H1 (cell line): ENCODE data around the gene CHPT1. TPM values are rescaled to one million over a fixed set of nuclear protein-coding genes. Genes with fewer than 3 reads are reported as not detected.

ENCODE experiments used
- CTCF ChIA-PET: fragments of 300-600 bp; sonication (Branson Sonifier 250); formaldehyde crosslinking; loops from one replicate; lab custom pipeline; 2021; ENCODE audit not compliant: partially characterized antibody; lab: Charles Lee
- POLR2A ChIA-PET: fragments of 300-600 bp; sonication (Branson Sonifier 250); formaldehyde crosslinking; loops from one replicate; lab custom pipeline; 2021; ENCODE audit warnings: inconsistent platforms; ENCODE audit not compliant: partially characterized antibody; lab: Charles Lee
- DNase-seq, 2 experiments: peaks; one replicate each; pipeline versions ENCODE4 v3.0.0 to v3.0.0-alpha.2; 2010 to 2022; ENCODE audit warnings: low spot score in 2 of 2, low read depth in 1 of 2, mixed read lengths in 1 of 2
- FAIRE-seq: peaks from 2 replicates; lab custom pipeline; 2011; peaks lifted over from hg19 to GRCh38; lab: Jason Lieb, UNC
- H2AFZ ChIP-seq: 2 replicates; pipeline ENCODE4 v1.8.1; 2012; ENCODE audit warnings: low read length, inconsistent platforms
- H2AK5ac ChIP-seq: 2 replicates; pipeline ENCODE4 v1.6.1; 2013; ENCODE audit warnings: low read depth, low read length
- H2BK120ac ChIP-seq: replicated peaks from 2 replicates; pipeline ENCODE3; 2013; ENCODE audit warnings: low read depth, low read length, inconsistent platforms
- H2BK12ac ChIP-seq: 2 replicates; pipeline ENCODE4 v1.6.1; 2013; ENCODE audit warnings: low read depth, low read length
- H2BK15ac ChIP-seq: 2 replicates; pipeline ENCODE4 v1.6.1; 2013; ENCODE audit warnings: low read length
- H2BK20ac ChIP-seq: 2 replicates; pipeline ENCODE4 v1.6.1; 2013; ENCODE audit warnings: low read length
- H2BK5ac ChIP-seq: 2 replicates; pipeline ENCODE4 v1.6.1; 2013; ENCODE audit warnings: low read depth, low read length
- H3K14ac ChIP-seq: 2 replicates; pipeline ENCODE4 v1.6.1; 2013; ENCODE audit warnings: inconsistent platforms; ENCODE audit not compliant: insufficient read length
- H3K18ac ChIP-seq: 2 replicates; pipeline ENCODE4 v1.6.1; 2013; ENCODE audit warnings: low read length; ENCODE audit errors: extremely low read depth
- H3K23ac ChIP-seq: 2 replicates; pipeline ENCODE4 v1.6.1; 2013; ENCODE audit warnings: inconsistent platforms; ENCODE audit not compliant: insufficient read length
- H3K23me2 ChIP-seq: 2 replicates; pipeline ENCODE4 v1.6.1; 2013; ENCODE audit warnings: low read depth, low read length
- H3K27ac ChIP-seq: 2 replicates; pipeline ENCODE4 v1.6.1; 2011; ENCODE audit warnings: low read depth, low read length, inconsistent platforms
- H3K27me3 ChIP-seq, 4 experiments: replicated peaks in 1 of 4; 1 replicate in 1 of 4; 2 replicates in 3 of 4; pipeline versions ENCODE4 v1.6.1 to v1.8.1; 2011 to 2013; ENCODE audit warnings: low read length in 3 of 4, mild to moderate bottlenecking in 3 of 4, inconsistent platforms in 2 of 4, mixed read lengths in 2 of 4, moderate library complexity in 1 of 4; ENCODE audit not compliant: control insufficient read depth in 3 of 4, insufficient read depth in 3 of 4; ENCODE audit errors: extremely low read depth in 1 of 4
- H3K36me3 ChIP-seq, 4 experiments: 2 replicates each; pipeline versions ENCODE4 v1.6.1 to v1.8.1; 2011 to 2013; ENCODE audit warnings: mild to moderate bottlenecking in 4 of 4, low read length in 3 of 4, moderate library complexity in 2 of 4, control low read depth in 1 of 4, inconsistent platforms in 1 of 4; ENCODE audit not compliant: insufficient read depth in 4 of 4, control insufficient read depth in 2 of 4
- H3K4ac ChIP-seq: replicated peaks from 2 replicates; pipeline ENCODE3; 2013; ENCODE audit warnings: low read length, low read depth, mixed read lengths, inconsistent platforms; ENCODE audit not compliant: insufficient read length
- H3K4me1 ChIP-seq, 4 experiments: replicated peaks in 1 of 4; 1 replicate in 1 of 4; 2 replicates in 3 of 4; pipeline versions ENCODE4 v1.6.1 to v1.8.1; 2011 to 2013; ENCODE audit warnings: low read length in 3 of 4, inconsistent platforms in 2 of 4, mixed read lengths in 1 of 4; ENCODE audit not compliant: insufficient read depth in 4 of 4, control insufficient read depth in 3 of 4
- H3K4me2 ChIP-seq, 2 experiments: 2 replicates each; pipeline versions ENCODE4 v1.6.1 to v1.8.1; 2011 to 2013; ENCODE audit warnings: low read depth in 2 of 2, low read length in 2 of 2, control low read depth in 1 of 2, inconsistent platforms in 1 of 2, mild to moderate bottlenecking in 1 of 2; ENCODE audit not compliant: insufficient read depth in 1 of 2
- H3K4me3 ChIP-seq, 4 experiments: fragments of 200-600, 300-600 bp in 1 of 4; sonication (generic), shearing (Covaris generic), sonication (Bioruptor Twin) in 1 of 4; 2 replicates each; pipeline versions ENCODE4 v1.5.1 to v1.8.1; 2011 to 2016; ENCODE audit warnings: low read length in 4 of 4, low read depth in 3 of 4, control low read depth in 2 of 4, inconsistent platforms in 2 of 4, mild to moderate bottlenecking in 2 of 4, mixed read lengths in 1 of 4, moderate library complexity in 1 of 4; ENCODE audit not compliant: insufficient read depth in 2 of 4; ENCODE audit errors: extremely low read depth in 1 of 4
- H3K56ac ChIP-seq: replicated peaks from 2 replicates; pipeline ENCODE3; 2013; ENCODE audit warnings: low read depth, mild to moderate bottlenecking, mixed read lengths, low read length, inconsistent platforms; ENCODE audit not compliant: insufficient read length
- H3K79me1 ChIP-seq: 2 replicates; pipeline ENCODE4 v1.6.1; 2013; ENCODE audit warnings: low read depth, low read length, control low read depth
- H3K79me2 ChIP-seq, 2 experiments: 2 replicates each; pipeline versions ENCODE4 v1.6.1 to v1.8.1; 2012 to 2013; ENCODE audit warnings: low read length in 2 of 2, mild to moderate bottlenecking in 2 of 2, inconsistent platforms in 1 of 2; ENCODE audit not compliant: insufficient read depth in 2 of 2, control insufficient read depth in 1 of 2
- H3K9ac ChIP-seq, 4 experiments: replicated peaks in 1 of 4; 1 replicate in 1 of 4; 2 replicates in 3 of 4; pipeline versions ENCODE4 v1.6.1 to v1.8.1; 2011 to 2013; ENCODE audit warnings: low read depth in 3 of 4, low read length in 3 of 4, control low read depth in 2 of 4, mild to moderate bottlenecking in 2 of 4, moderate library complexity in 2 of 4, inconsistent platforms in 1 of 4; ENCODE audit errors: extremely low read depth in 1 of 4
- H3K9me3 ChIP-seq, 2 experiments: 2 replicates each; pipeline versions ENCODE4 v1.6.1 to v1.8.1; 2012 to 2013; ENCODE audit warnings: mild to moderate bottlenecking in 2 of 2, moderate library complexity in 2 of 2, control low read depth in 1 of 2, inconsistent platforms in 1 of 2, low read depth in 1 of 2, low read length in 1 of 2, mixed read lengths in 1 of 2; ENCODE audit not compliant: insufficient read depth in 2 of 2
- H4K20me1 ChIP-seq, 2 experiments: replicated peaks in 1 of 2; 2 replicates each; pipeline versions ENCODE3 to v1.8.1; 2011 to 2013; ENCODE audit warnings: inconsistent platforms in 2 of 2, low read length in 2 of 2, mild to moderate bottlenecking in 1 of 2; ENCODE audit not compliant: insufficient read depth in 2 of 2, control insufficient read depth in 1 of 2
- H4K5ac ChIP-seq: 2 replicates; pipeline ENCODE4 v1.6.1; 2013; ENCODE audit warnings: low read length, low read depth, mixed read lengths, inconsistent platforms; ENCODE audit not compliant: insufficient read length
- H4K8ac ChIP-seq: 2 replicates; pipeline ENCODE4 v1.8.0; 2013; ENCODE audit warnings: mild to moderate bottlenecking, moderate library complexity, low read length, inconsistent platforms; ENCODE audit not compliant: insufficient read depth; ENCODE audit errors: extremely low read depth
- H4K91ac ChIP-seq: replicated peaks from 2 replicates; pipeline ENCODE3; 2013; ENCODE audit warnings: low read length, mixed read lengths, inconsistent platforms; ENCODE audit not compliant: insufficient read length
- WGBS, 2 experiments: shearing (Covaris generic) in 1 of 2; methylation state at CpG; one replicate each; pipeline versions ENCODE4 v1.1.6 to v1.1.7; 2013 to 2015; ENCODE audit warnings: low lambda C conversion rate in 2 of 2, mixed read lengths in 2 of 2, inconsistent platforms in 1 of 2, low coverage in 1 of 2, missing lambda C conversion rate in 1 of 2; ENCODE audit not compliant: insufficient replicate concordance in 2 of 2, insufficient coverage in 1 of 2, insufficient read length in 1 of 2; ENCODE audit errors: extremely low coverage in 1 of 2, missing lambda C conversion rate in 1 of 2; 5-methylcytosine and 5-hydroxymethylcytosine counted together
- polyA plus RNA-seq, 7 experiments: library from polyadenylated mRNA; depleted of rRNA in 3 of 7; stranded (reverse) in 5 of 7; unstranded in 2 of 7; fragments of >200 nt in 5 of 7; fragments of 200-250 nt in 2 of 7; gene quantifications; 1 replicate in 5 of 7; 2 replicates in 1 of 7; 4 replicates in 1 of 7; pipeline versions ENCODE4 v1.2.1 to v1.2.3, GENCODE V29; 2011 to 2013; ENCODE audit warnings: missing spikeins in 2 of 7, mixed read lengths in 2 of 7
- total RNA-seq: library from RNA; stranded (reverse); fragmentation: NEBNext Ultra II Directional; extraction: Animal tissue kit (Norgen Biotek cat#: 25700); gene quantifications from 2 replicates; pipeline ENCODE4 v1.2.1, GENCODE V29; 2021

CHPT1 gene
- total and polyA plus RNA-seq, 2 of the 8 experiments (the other 6 are each of a cell fraction or from before 2014, with no cell fraction given) = 13.3 to 22.5 TPM

DNA sequence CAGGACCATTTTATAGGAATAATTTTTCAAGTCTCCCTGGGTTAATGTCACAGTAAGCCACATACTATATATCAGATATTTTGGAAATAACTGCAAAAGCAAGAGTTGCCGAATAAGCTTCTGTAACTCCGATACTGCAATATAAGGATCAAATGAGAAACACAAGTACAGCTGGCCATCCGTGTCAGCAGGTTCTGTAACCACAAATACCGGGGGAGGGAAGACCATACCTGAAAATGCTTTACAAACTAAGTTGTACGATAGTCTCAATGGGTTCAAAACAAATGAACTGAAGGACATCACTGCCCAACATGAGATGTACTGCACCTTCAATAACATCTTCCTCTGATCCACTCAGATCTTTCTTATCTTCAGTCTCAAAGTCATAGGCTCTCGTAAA lies 40.0 kb downstream of the CHPT1 start:
- no peaks in the 10 kb centered on the region for H3K79me1 ChIP-seq
- no peak overlapping the region for H3K4ac ChIP-seq
- no peak overlapping the region for H2BK5ac ChIP-seq
- no peaks in the 10 kb centered on the region for H3K9me3 ChIP-seq
- no peak overlapping the region for H3K27ac ChIP-seq
- H3K79me2 ChIP-seq = no peaks in the 10 kb centered on the region
- no peak overlapping the region for H2BK20ac ChIP-seq
- no peak overlapping the region for H2AK5ac ChIP-seq
- no peaks in the 10 kb centered on the region for H3K23me2 ChIP-seq
- H4K5ac ChIP-seq = no peak overlapping the region
- no peak for DNase-seq
- H3K18ac ChIP-seq = no peak overlapping the region
- no peaks in the 10 kb centered on the region for H3K36me3 ChIP-seq
- no peaks in the 10 kb centered on the region for H4K20me1 ChIP-seq
- no peak for FAIRE-seq
- H3K27me3 ChIP-seq = no peaks in the 10 kb centered on the region
- no peak overlapping the region for H2BK15ac ChIP-seq
- no peak overlapping the region for H4K91ac ChIP-seq
- H3K14ac ChIP-seq = no peak overlapping the region
- no peaks in the 10 kb centered on the region for H3K4me1 ChIP-seq
- no peak overlapping the region for H3K9ac ChIP-seq
- POLR2A ChIA-PET = no interaction called here
- H3K4me3 ChIP-seq = no peak overlapping the region
- no peak overlapping the region for H2BK120ac ChIP-seq
- no peak overlapping the region for H2AFZ ChIP-seq
- H2BK12ac ChIP-seq = no peak overlapping the region
- H3K4me2 ChIP-seq = no peak overlapping the region
- H3K56ac ChIP-seq = no peak overlapping the region
- WGBS, 2 experiments = 98% methylated on average over 6 of the region's 6 CpGs; no CpG with 5 or more reads in 1 of the 2 experiments
- H3K23ac ChIP-seq = no peak overlapping the region
- no peak overlapping the region for H4K8ac ChIP-seq
- CTCF ChIA-PET = interaction anchor here (0.6 kb wide), 2 partner anchors 43 to 1142 kb away, joined by 3 read pairs; no protein-coding TSS in a partner anchor
